HG03097 (cell line): Measurements from ENCODE around the gene TPP2.

ENCODE experiments used
- ATAC-seq: cut with Tn5 transposase; IDR thresholded peaks from one replicate; pipeline ENCODE4 v1.9.1; 2021; ENCODE audit not compliant: unreplicated experiment, low FRiP score

TPP2 gene

DNA sequence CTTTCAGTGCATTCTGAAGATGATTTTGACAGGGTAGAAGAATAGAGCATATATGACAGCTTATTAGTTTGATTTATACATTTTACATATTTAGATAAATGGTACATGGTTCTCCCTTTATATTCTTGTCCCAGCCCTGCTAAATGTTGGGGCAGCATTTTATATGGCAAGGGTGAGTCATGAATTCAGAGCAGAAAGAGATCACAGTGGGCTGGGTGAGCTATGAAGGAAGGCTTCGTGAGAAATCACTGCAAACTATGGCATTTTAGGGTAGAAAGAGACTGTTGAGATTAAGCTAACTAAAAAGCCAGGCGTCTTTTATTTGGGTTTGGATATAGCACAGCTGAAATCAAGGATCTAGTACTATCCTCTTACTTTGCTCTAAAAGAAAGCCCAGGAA lies 122.0 kb downstream of the TPP2 start:
- no peak for ATAC-seq

DNA sequence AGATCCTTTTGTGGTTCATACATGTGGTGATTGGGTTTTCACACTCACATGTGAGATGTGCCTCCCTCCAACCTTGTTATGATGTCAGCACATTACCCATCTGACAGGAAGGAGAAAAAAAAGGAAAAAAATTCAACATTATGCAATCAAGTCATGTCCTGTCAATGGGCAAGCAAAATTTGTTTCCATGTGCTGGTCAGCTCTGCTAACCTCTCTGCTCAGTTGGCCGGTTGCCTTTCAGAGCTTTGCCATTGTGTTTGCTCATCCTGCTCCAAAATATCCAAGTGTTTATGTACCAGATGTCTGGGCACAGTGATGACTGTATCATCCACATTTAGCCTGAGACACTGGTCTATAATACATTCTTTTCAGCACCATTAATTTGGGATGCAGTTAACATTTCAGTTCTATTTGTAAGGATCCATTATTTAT lies 125.0 kb downstream of the TPP2 start:
- ATAC-seq = no peak

DNA sequence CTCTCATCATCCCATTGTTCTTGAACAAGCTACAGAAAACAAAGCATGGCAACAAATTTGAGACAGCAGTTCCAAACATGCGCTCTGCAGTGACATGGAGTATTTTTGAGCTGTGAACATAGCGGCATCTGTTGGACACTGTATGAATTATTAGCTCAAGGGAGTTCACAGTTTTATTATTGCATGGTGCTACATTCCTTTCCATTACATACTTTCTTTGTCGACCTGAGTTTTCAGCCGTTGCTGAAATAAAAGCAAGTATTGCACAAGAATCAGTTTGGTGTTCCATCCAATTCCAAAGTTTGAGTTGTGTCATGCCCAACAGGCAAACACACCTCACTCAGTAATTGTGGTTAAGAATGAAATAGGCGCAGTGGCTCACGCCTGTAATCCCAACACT lies 128.1 kb downstream of the TPP2 start:
- no peak for ATAC-seq

DNA sequence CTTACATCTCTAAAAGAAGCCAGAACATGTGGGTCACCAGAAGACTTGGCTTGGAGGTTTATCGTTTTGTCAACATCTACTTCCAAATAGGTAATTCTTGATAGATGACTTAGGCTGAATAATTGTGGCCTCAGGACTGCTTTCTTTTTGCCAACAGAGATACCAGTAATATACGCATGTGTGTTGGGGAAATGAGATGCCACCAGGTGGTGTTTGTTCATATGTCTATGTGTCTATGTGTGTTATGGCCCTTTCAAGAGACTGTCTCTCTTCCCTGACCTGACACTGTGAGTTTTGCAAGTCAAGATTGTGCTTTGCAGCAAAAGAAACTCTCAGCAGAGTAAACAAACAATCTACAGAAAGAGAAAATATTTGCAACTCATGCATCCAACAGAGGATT lies 129.6 kb downstream of the TPP2 start:
- ATAC-seq = no peak
